ENCODE measurements around the gene PINK1. TPM values are rescaled to one million over a fixed set of nuclear protein-coding genes. Genes with fewer than 3 reads are reported as not detected.

The PINK1 gene
- polyA plus RNA-seq, 1 donor (not counting 4 experiments of a cell fraction or from before 2014, with no cell fraction given), result 44.6 TPM

- Histone ChIP-seq H3K36me3 (ENCODE audit: control insufficient read depth in 2 of 2, extremely low read depth in 1 of 2, insufficient read depth in 2 of 2, low read length in 2 of 2) (peaks cover 0 to 12% of the 10 kb centered on the region in 2 experiments), H3K9ac (ENCODE audit: control insufficient read depth, extremely low read depth, insufficient read depth, low read length) (no peak overlapping the region), H3K27ac (ENCODE audit: control insufficient read depth, insufficient read depth, low read length) (no peak overlapping the region), H3K27me3 (ENCODE audit: control insufficient read depth, extremely low read depth, insufficient read depth, low read length) (no peaks in the 10 kb centered on the region), H3K9me3 (ENCODE audit: control insufficient read depth, low read depth, low read length) (no peaks in the 10 kb centered on the region), H3K79me2 (ENCODE audit: control insufficient read depth, insufficient read depth, low read length) (no peaks in the 10 kb centered on the region), H2AFZ (ENCODE audit: control insufficient read depth, low read length) (no peak overlapping the region), H3K9me1 (ENCODE audit: control insufficient read depth, extremely low read depth, insufficient read depth, low read length) (no peaks in the 10 kb centered on the region), H4K20me1 (ENCODE audit: control insufficient read depth, extremely low read depth, insufficient read depth, low read length) (no peaks in the 10 kb centered on the region), H3K4me1 (ENCODE audit: control insufficient read depth, extremely low read depth, insufficient read depth, low read length) (no peaks in the 10 kb centered on the region), H3K4me3 (ENCODE audit: control insufficient read depth in 2 of 3, extremely low read depth in 1 of 3, insufficient read depth in 2 of 3, low read depth in 1 of 3, low read length in 3 of 3) (no peak overlapping the region), H3K4me2 (ENCODE audit: control insufficient read depth, extremely low read depth, insufficient read depth, low read depth, low read length) (no peak overlapping the region)
- DNase-seq (ENCODE audit: low read depth, low spot score) (no peak), FAIRE-seq (no peak)
- TF ChIP-seq CTCF (optimal IDR thresholded peaks at IDR 0.05 in 1 of 3, IDR thresholded peaks at IDR 0.05 in 1 of 3, conservative IDR thresholded peaks at IDR 0.05 in 1 of 3; ENCODE audit: extremely low read depth in 1 of 3, insufficient read depth in 2 of 3, low read length in 3 of 3), result no peak
- TF ChIP-seq EZH2 (IDR thresholded peaks at IDR 0.05; ENCODE audit: low read length), result no peak
- dilution Hi-C loops (cut with MboI; ENCODE audit: extremely low pct_ligation_motif_present, low sequenced_read_pairs), result no loop called here
Measured at GRCh38 chr1:20686883-20687725, 53.8 kb downstream of the PINK1 start.

- no peak for TF ChIP-seq CTCF (optimal IDR thresholded peaks at IDR 0.05 in 1 of 3, IDR thresholded peaks at IDR 0.05 in 1 of 3, conservative IDR thresholded peaks at IDR 0.05 in 1 of 3; ENCODE audit: extremely low read depth in 1 of 3, insufficient read depth in 2 of 3, low read length in 3 of 3)
- TF ChIP-seq EZH2 (IDR thresholded peaks at IDR 0.05; ENCODE audit: low read length), result no peak
- no peaks in the 10 kb centered on the region for H3K4me1 ChIP-seq (ENCODE audit: control insufficient read depth, extremely low read depth, insufficient read depth, low read length)
- no peak overlapping the region for H3K4me3 ChIP-seq (ENCODE audit: control insufficient read depth in 2 of 3, extremely low read depth in 1 of 3, insufficient read depth in 2 of 3, low read depth in 1 of 3, low read length in 3 of 3)
- dilution Hi-C loops (cut with MboI; ENCODE audit: extremely low pct_ligation_motif_present, low sequenced_read_pairs), result no loop called here
- H3K9ac ChIP-seq (ENCODE audit: control insufficient read depth, extremely low read depth, insufficient read depth, low read length), result no peak overlapping the region
- no peaks in the 10 kb centered on the region for H3K9me3 ChIP-seq (ENCODE audit: control insufficient read depth, low read depth, low read length)
- H2AFZ ChIP-seq (ENCODE audit: control insufficient read depth, low read length), result no peak overlapping the region
- no peaks in the 10 kb centered on the region for H4K20me1 ChIP-seq (ENCODE audit: control insufficient read depth, extremely low read depth, insufficient read depth, low read length)
- H3K79me2 ChIP-seq (ENCODE audit: control insufficient read depth, insufficient read depth, low read length), result no peaks in the 10 kb centered on the region
- no peak overlapping the region for H3K27ac ChIP-seq (ENCODE audit: control insufficient read depth, insufficient read depth, low read length)
- H3K4me2 ChIP-seq (ENCODE audit: control insufficient read depth, extremely low read depth, insufficient read depth, low read depth, low read length), result no peak overlapping the region
- DNase-seq (ENCODE audit: low read depth, low spot score), result no peak
- no peak for FAIRE-seq
- H3K36me3 ChIP-seq (ENCODE audit: control insufficient read depth in 2 of 2, extremely low read depth in 1 of 2, insufficient read depth in 2 of 2, low read length in 2 of 2), result peaks cover 0 to 16% of the 10 kb centered on the region in 2 experiments
- H3K9me1 ChIP-seq (ENCODE audit: control insufficient read depth, extremely low read depth, insufficient read depth, low read length), result no peaks in the 10 kb centered on the region
- no peaks in the 10 kb centered on the region for H3K27me3 ChIP-seq (ENCODE audit: control insufficient read depth, extremely low read depth, insufficient read depth, low read length)
Measured at GRCh38 chr1:20689645-20690056, 56.4 kb downstream of the PINK1 start.

All from keratinocyte (primary cell).